ENCODE results near the gene GPR137C. TPM values are rescaled to one million over a fixed set of nuclear protein-coding genes. Genes with fewer than 3 reads are reported as not detected.

GPR137C gene
- total and polyA plus RNA-seq, 2 of the 13 experiments (the other 11 are each of a cell fraction or from before 2014, with no cell fraction given): 0.34 to 0.51 TPM

DNA sequence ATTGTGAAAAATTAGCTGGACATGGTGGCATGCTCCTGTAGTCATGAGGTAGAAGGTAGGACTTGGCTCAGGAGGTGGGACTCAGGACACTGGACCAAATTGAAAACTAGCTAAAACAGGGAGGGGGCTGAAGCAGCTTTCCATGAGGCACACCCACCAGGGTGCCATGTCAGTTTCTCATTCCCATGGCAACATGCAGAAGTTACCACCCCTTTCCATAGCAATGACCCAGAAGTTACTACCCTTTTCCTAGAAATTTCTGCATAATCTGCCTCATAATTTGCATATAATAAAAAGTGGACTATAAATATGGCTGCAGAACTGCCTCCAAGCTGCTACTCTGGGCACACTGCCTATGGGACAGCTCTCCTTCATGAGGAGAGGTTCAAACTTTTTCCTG lies 104.3 kb downstream of the GPR137C start:
- Histone ChIP-seq H3K27ac (ENCODE audit: extremely low read length, insufficient read depth, low read length) (no peak overlapping the region), H3K79me2 (ENCODE audit: insufficient read depth, low read length) (no peaks in the 10 kb centered on the region), H3K9me3 (ENCODE audit: low read length) (no peaks in the 10 kb centered on the region), H3K4me3 (replicated peaks in 1 of 3; ENCODE audit: insufficient read depth in 1 of 3, low read depth in 2 of 3, low read length in 3 of 3) (no peak overlapping the region), H3K27me3 (ENCODE audit: control insufficient read depth in 1 of 2, insufficient read depth in 2 of 2, low read length in 2 of 2) (no peaks in the 10 kb centered on the region), H3K4me2 (ENCODE audit: low read depth, low read length) (no peak overlapping the region), H3K9ac (ENCODE audit: insufficient read depth, low read depth, low read length) (no peak overlapping the region), H3K36me3 (replicated peaks in 1 of 2; ENCODE audit: control insufficient read depth in 1 of 2, insufficient read depth in 2 of 2, low read length in 2 of 2) (peaks cover 10 to 42% of the 10 kb centered on the region in 2 experiments), H3K4me1 (ENCODE audit: insufficient read depth, low read length) (no peaks in the 10 kb centered on the region), H4K20me1 (ENCODE audit: insufficient read depth, low read length) (no peaks in the 10 kb centered on the region), H2AFZ (ENCODE audit: low read length) (no peak overlapping the region)
- TF ChIP-seq ZC3H4 (CRISPR knock-in tag; IDR thresholded peaks at IDR 0.05; ENCODE audit: borderline replicate concordance) (no peak), RBAK (CRISPR knock-in tag; IDR thresholded peaks at IDR 0.05) (no peak), KDM2A (CRISPR knock-in tag; IDR thresholded peaks at IDR 0.05; ENCODE audit: borderline replicate concordance, low read depth) (no peak), ZNF569 (CRISPR knock-in tag; IDR thresholded peaks at IDR 0.05; ENCODE audit: borderline replicate concordance) (no peak), RCOR2 (CRISPR knock-in tag; IDR thresholded peaks at IDR 0.05) (no peak), MLLT10 (CRISPR knock-in tag; IDR thresholded peaks at IDR 0.05) (no peak), SNRNP70 (IDR thresholded peaks at IDR 0.05; ENCODE audit: low read depth, low read length) (no peak), ATF7-NPFF (CRISPR knock-in tag; IDR thresholded peaks at IDR 0.05; ENCODE audit: low read depth) (no peak), ELF3 (CRISPR knock-in tag; IDR thresholded peaks at IDR 0.05) (no peak), KDM3A (CRISPR knock-in tag; IDR thresholded peaks at IDR 0.05; ENCODE audit: low read depth) (no peak), ZSCAN31 (CRISPR knock-in tag; IDR thresholded peaks at IDR 0.05; ENCODE audit: low read depth) (no peak), ZSCAN25 (CRISPR knock-in tag; IDR thresholded peaks at IDR 0.05) (no peak), ZNF510 (CRISPR knock-in tag; IDR thresholded peaks at IDR 0.05; ENCODE audit: low read depth) (no peak), ZNF263 (CRISPR knock-in tag; IDR thresholded peaks at IDR 0.05) (no peak), ZNF160 (CRISPR knock-in tag; IDR thresholded peaks at IDR 0.05) (no peak), SP140L (CRISPR knock-in tag; IDR thresholded peaks at IDR 0.05; ENCODE audit: borderline replicate concordance) (no peak)
- TF ChIP-seq, protein P1, sequence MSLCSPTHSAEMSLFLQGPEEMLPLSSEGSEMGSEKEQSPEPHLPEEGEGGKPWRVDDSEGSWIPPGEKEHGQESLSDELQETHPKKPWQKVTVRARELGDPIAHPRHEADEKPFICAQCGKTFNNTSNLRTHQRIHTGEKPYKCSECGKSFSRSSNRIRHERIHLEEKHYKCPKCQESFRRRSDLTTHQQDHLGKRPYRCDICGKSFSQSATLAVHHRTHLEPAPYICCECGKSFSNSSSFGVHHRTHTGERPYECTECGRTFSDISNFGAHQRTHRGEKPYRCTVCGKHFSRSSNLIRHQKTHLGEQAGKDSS (CRISPR knock-in tag; IDR thresholded peaks at IDR 0.05; ENCODE audit: borderline replicate concordance, low read depth): no peak
- TF ChIP-seq, protein P2, sequence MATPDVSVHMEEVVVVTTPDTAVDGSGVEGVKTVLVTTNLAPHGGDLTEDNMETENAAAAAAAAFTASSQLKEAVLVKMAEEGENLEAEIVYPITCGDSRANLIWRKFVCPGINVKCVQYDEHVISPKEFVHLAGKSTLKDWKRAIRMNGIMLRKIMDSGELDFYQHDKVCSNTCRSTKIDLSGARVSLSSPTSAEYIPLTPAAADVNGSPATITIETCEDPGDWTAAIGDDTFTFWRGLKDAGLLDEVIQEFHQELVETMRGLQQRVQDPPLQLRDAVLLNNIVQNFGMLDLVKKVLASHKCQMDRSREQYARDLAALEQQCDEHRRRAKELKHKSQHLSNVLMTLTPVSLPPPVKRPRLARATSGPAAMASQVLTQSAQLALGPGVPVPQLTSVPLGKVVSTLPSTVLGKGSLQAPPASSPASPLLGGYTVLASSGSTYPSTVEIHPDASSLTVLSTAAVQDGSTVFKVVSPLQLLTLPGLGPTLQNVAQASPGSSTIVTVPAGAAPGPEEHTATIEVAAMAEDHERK (CRISPR knock-in tag; IDR thresholded peaks at IDR 0.05; ENCODE audit: low read depth): no peak
- TF ChIP-seq, protein P3, sequence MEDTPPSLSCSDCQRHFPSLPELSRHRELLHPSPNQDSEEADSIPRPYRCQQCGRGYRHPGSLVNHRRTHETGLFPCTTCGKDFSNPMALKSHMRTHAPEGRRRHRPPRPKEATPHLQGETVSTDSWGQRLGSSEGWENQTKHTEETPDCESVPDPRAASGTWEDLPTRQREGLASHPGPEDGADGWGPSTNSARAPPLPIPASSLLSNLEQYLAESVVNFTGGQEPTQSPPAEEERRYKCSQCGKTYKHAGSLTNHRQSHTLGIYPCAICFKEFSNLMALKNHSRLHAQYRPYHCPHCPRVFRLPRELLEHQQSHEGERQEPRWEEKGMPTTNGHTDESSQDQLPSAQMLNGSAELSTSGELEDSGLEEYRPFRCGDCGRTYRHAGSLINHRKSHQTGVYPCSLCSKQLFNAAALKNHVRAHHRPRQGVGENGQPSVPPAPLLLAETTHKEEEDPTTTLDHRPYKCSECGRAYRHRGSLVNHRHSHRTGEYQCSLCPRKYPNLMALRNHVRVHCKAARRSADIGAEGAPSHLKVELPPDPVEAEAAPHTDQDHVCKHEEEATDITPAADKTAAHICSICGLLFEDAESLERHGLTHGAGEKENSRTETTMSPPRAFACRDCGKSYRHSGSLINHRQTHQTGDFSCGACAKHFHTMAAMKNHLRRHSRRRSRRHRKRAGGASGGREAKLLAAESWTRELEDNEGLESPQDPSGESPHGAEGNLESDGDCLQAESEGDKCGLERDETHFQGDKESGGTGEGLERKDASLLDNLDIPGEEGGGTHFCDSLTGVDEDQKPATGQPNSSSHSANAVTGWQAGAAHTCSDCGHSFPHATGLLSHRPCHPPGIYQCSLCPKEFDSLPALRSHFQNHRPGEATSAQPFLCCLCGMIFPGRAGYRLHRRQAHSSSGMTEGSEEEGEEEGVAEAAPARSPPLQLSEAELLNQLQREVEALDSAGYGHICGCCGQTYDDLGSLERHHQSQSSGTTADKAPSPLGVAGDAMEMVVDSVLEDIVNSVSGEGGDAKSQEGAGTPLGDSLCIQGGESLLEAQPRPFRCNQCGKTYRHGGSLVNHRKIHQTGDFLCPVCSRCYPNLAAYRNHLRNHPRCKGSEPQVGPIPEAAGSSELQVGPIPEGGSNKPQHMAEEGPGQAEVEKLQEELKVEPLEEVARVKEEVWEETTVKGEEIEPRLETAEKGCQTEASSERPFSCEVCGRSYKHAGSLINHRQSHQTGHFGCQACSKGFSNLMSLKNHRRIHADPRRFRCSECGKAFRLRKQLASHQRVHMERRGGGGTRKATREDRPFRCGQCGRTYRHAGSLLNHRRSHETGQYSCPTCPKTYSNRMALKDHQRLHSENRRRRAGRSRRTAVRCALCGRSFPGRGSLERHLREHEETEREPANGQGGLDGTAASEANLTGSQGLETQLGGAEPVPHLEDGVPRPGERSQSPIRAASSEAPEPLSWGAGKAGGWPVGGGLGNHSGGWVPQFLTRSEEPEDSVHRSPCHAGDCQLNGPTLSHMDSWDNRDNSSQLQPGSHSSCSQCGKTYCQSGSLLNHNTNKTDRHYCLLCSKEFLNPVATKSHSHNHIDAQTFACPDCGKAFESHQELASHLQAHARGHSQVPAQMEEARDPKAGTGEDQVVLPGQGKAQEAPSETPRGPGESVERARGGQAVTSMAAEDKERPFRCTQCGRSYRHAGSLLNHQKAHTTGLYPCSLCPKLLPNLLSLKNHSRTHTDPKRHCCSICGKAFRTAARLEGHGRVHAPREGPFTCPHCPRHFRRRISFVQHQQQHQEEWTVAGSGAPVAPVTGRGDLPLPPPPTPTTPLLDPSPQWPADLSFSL (CRISPR knock-in tag; IDR thresholded peaks at IDR 0.05): no peak
- CTCF ChIA-PET (ENCODE audit: low intra/inter-chr PET ratio, low total read pairs): no interaction called here
- no peak for DNase-seq (ENCODE audit: low spot score)
- POLR2A ChIA-PET: no interaction called here
- FAIRE-seq: no peak
- no peak for ATAC-seq
- in situ Hi-C loops (cut with HindIII; ENCODE audit: extremely low pct_ligation_motif_present, low pct_unique_long_range_greater_than_20kb): no loop called here
- intact Hi-C loops (cut with micrococcal nuclease; ENCODE audit: unreplicated experiment): no loop called here
- BruUV-seq (replicated peaks): no TSS peak

All from HepG2 (cell line).